ENCODE results near the gene PHYH.

DNA sequence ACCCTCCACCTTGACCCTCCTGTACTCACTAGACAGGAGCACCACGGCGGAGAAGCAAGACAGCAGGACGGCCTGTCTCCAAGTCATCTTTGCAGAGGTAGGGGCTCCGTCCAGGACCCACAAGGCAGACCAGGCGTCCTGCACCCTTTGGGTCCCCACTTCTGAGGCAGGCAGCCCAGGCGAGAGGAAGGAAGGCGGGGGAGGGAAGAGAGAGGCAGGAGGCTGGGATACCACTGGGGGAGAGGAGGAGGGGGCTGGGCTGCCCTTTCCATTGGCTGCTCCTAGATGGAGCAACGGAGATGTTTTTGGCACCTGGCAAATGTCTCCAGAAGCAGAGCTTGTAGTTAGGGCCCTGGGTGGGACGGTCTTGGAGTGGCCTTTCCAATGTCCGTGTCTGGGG lies 65.7 kb downstream of the PHYH start, which contains the start of gene UCMA:
- TF ChIP-seq POLR2A (IDR thresholded peaks at IDR 0.05), result no peak
- TF ChIP-seq, protein P1, sequence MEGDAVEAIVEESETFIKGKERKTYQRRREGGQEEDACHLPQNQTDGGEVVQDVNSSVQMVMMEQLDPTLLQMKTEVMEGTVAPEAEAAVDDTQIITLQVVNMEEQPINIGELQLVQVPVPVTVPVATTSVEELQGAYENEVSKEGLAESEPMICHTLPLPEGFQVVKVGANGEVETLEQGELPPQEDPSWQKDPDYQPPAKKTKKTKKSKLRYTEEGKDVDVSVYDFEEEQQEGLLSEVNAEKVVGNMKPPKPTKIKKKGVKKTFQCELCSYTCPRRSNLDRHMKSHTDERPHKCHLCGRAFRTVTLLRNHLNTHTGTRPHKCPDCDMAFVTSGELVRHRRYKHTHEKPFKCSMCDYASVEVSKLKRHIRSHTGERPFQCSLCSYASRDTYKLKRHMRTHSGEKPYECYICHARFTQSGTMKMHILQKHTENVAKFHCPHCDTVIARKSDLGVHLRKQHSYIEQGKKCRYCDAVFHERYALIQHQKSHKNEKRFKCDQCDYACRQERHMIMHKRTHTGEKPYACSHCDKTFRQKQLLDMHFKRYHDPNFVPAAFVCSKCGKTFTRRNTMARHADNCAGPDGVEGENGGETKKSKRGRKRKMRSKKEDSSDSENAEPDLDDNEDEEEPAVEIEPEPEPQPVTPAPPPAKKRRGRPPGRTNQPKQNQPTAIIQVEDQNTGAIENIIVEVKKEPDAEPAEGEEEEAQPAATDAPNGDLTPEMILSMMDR (IDR thresholded peaks at IDR 0.05), result no peak
- no peak for TF ChIP-seq POLR2AphosphoS5 (IDR thresholded peaks at IDR 0.05)

All from breast epithelium (tissue), 3 donors.